MM.1S (cell line): Measurements from ENCODE around the gene CYB5D1.

Experiments
- DNase-seq: peaks from one replicate; pipeline ENCODE4 v3.0.0-alpha.2; 2015
- H2AFZ ChIP-seq: fragments of 300-600 bp; sonication (generic); 2 replicates; pipeline ENCODE4 v1.6.0; 2016; ENCODE audit warnings: antibody characterized with exemption, low read length
- H3F3A ChIP-seq: fragments of 300-600 bp; sonication (generic); 2 replicates; pipeline ENCODE4 v1.6.1; 2016; ENCODE audit warnings: mild to moderate bottlenecking, antibody characterized with exemption, low read length, moderate library complexity, mixed read lengths; ENCODE audit not compliant: insufficient read depth
- H3K27ac ChIP-seq: fragments of 300-600 bp; sonication (generic); 2 replicates; pipeline ENCODE4 v1.5.1; 2016; ENCODE audit warnings: mild to moderate bottlenecking, low read length
- H3K27me3 ChIP-seq: fragments of 300-600 bp; sonication (generic); replicated peaks from 2 replicates; pipeline ENCODE4 v1.6.0; 2016; ENCODE audit warnings: low read length; ENCODE audit not compliant: insufficient read depth
- H3K36me3 ChIP-seq: fragments of 300-600 bp; sonication (generic); replicated peaks from 2 replicates; pipeline ENCODE4 v1.6.1; 2016; ENCODE audit warnings: mild to moderate bottlenecking, low read length, mixed read lengths; ENCODE audit not compliant: insufficient read depth
- H3K4me1 ChIP-seq: fragments of 300-600 bp; sonication (generic); 2 replicates; pipeline ENCODE4 v1.6.1; 2016; ENCODE audit warnings: low read length, mixed read lengths
- H3K4me2 ChIP-seq: fragments of 300-600 bp; sonication (generic); 2 replicates; pipeline ENCODE4 v1.6.0; 2016; ENCODE audit warnings: low read depth, low read length
- H3K4me3 ChIP-seq: fragments of 300-600 bp; sonication (generic); 2 replicates; pipeline ENCODE4 v1.5.1; 2016; ENCODE audit warnings: low read length, mixed read lengths
- H3K79me2 ChIP-seq: fragments of 300-600 bp; sonication (generic); 2 replicates; pipeline ENCODE4 v1.6.1; 2016; ENCODE audit warnings: mixed run types, low read length, mixed read lengths
- H3K9ac ChIP-seq: fragments of 300-600 bp; sonication (generic); 2 replicates; pipeline ENCODE4 v1.6.1; 2016; ENCODE audit warnings: low read length, mixed read lengths
- H3K9me2 ChIP-seq: fragments of 300-600 bp; sonication (generic); replicated peaks from 2 replicates; pipeline ENCODE4 v1.6.1; 2016; ENCODE audit warnings: mild to moderate bottlenecking, low read length, mixed read lengths; ENCODE audit not compliant: insufficient read depth
- H3K9me3 ChIP-seq: fragments of 300-600 bp; sonication (generic); replicated peaks from 2 replicates; pipeline ENCODE4 v1.6.1; 2016; ENCODE audit warnings: mild to moderate bottlenecking, low read length, mixed read lengths; ENCODE audit not compliant: insufficient read depth
- H4K20me1 ChIP-seq: fragments of 300-600 bp; sonication (generic); 2 replicates; pipeline ENCODE4 v1.6.1; 2016; ENCODE audit warnings: mild to moderate bottlenecking, low read length, moderate library complexity, mixed read lengths; ENCODE audit not compliant: insufficient read depth
- CTCF ChIP-seq: fragments of 300-600 bp; sonication (generic); IDR thresholded peaks from 2 replicates; pipeline ENCODE4 v1.5.1; 2016; ENCODE audit warnings: antibody characterized with exemption, low read length, mixed read lengths
- EZH2 ChIP-seq: fragments of 300-600 bp; sonication (generic); optimal IDR thresholded peaks from 2 replicates; pipeline ENCODE3; 2017; ENCODE audit warnings: low read depth, mild to moderate bottlenecking, antibody characterized with exemption, low read length, mixed read lengths
- EZH2phosphoT487 ChIP-seq: fragments of 300-600 bp; sonication (generic); IDR thresholded peaks from 2 replicates; pipeline ENCODE4 v1.6.1; 2018; ENCODE audit warnings: antibody characterized with exemption, low read length

Gene CYB5D1

DNA sequence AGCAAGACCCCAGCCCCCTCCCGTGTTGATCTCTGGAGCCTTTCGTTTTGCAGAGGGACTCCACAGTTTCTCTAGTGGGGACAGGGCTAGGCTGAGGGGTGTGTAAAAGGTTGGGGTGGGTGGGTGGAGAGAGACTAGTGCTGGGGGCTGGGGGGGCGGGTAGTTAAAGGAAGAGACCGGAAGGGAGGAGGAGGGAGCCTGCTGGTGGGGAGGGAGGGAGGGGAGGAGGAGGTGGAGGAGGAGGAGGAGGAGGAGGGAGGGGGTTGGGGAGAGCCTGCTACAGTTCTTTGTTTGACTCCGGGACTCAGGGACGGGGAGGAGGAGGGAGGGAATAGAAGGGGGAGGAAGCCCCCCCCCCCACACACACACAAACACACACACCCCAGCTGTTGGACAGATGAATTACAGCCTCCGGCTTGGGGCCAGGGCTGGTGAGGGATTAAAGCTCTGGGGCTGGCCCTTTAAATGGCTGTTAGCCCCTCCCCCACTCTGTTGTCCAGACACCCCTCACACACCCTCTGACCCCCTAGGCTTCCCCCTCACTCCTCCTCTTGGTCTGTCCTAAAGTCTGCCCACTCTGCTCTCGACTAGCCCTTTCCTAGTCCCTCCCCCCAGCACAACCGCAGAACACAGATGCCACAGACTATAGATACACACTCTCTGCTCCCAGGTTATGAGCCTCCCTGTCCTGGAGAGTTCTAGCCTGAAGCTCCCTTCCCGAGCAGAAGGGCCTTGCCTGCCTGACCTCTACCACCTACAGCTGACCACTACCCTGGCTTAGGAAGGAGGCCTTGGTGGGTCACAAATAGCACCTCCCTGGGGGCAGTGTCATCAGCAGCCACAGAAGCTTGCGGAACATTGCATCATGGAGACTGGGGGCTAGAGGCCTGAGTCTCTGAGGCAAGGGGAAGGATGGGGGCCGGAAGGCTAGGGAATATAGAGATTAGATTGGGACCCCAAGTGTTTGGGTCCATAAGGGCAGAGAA lies 19.4 kb upstream of the CYB5D1 start:
- peaks cover 53% of the 10 kb centered on the region for H3F3A ChIP-seq
- H3K9me2 ChIP-seq = no peaks in the 10 kb centered on the region
- peaks cover 35% of the 10 kb centered on the region for H3K4me1 ChIP-seq
- no peak overlapping the region for H3K9ac ChIP-seq
- no peak for TF ChIP-seq EZH2
- TF ChIP-seq EZH2phosphoT487 = no peak
- no peak for TF ChIP-seq CTCF
- H3K36me3 ChIP-seq = no peaks in the 10 kb centered on the region
- DNase-seq = no peak
- no peak overlapping the region for H3K4me3 ChIP-seq
- H3K27ac ChIP-seq = no peak overlapping the region
- no peaks in the 10 kb centered on the region for H3K79me2 ChIP-seq
- H3K9me3 ChIP-seq = no peaks in the 10 kb centered on the region
- H3K4me2 ChIP-seq = peak overlapping the region; percentile 15; the same call in 1 of the 2 replicates
- H4K20me1 ChIP-seq = no peaks in the 10 kb centered on the region
- no peak overlapping the region for H2AFZ ChIP-seq
- peaks cover under 1% of the 10 kb centered on the region for H3K27me3 ChIP-seq

DNA sequence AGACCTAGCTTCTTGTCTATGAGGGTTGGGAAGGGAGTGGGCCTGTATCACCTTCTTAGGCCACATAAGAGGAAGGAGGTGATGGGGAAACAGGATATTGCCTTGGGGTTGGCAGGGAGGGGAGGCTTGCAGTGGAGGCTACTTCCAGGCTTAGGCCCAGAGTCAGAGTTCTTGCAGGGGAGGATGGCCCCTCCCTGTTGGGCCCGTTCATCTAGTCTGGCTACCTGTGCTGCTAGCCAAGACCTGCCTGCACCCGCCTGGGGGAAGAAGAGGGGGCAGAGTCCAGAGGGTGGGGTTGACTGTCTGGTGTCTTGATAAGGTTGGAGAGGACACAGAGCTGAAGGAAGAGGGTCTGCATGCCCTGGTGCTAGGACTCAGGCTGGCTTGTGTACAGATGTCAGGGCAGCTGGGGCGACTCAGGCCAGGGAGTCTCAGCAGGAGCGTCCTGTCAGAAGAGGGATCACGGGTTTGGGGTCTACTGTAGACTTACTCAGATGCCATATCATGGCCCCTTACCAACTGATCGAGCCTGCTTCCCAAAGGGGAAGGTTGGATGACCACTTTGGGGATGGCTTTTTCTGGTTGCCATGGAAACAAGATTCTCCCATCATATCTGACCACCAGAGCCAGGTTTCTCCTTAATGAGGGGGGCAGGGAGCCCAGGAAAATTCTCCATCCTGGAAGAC lies 18.5 kb upstream of the CYB5D1 start:
- H3K36me3 ChIP-seq = no peaks in the 10 kb centered on the region
- H3K9ac ChIP-seq = no peak overlapping the region
- no peak for DNase-seq
- H3K4me2 ChIP-seq = no peak overlapping the region
- peaks cover 58% of the 10 kb centered on the region for H3F3A ChIP-seq
- TF ChIP-seq EZH2 (no peak), CTCF (no peak), EZH2phosphoT487 (no peak)
- no peaks in the 10 kb centered on the region for H3K9me2 ChIP-seq
- H3K9me3 ChIP-seq = no peaks in the 10 kb centered on the region
- H3K27ac ChIP-seq = no peak overlapping the region
- no peak overlapping the region for H2AFZ ChIP-seq
- H3K4me1 ChIP-seq = peaks cover 32% of the 10 kb centered on the region
- no peaks in the 10 kb centered on the region for H4K20me1 ChIP-seq
- no peaks in the 10 kb centered on the region for H3K27me3 ChIP-seq
- 0 out of 2 replicates have a peak, but pooled peaks cover 3% of the 10 kb centered on the region for H3K79me2 ChIP-seq
- H3K4me3 ChIP-seq = no peak overlapping the region

DNA sequence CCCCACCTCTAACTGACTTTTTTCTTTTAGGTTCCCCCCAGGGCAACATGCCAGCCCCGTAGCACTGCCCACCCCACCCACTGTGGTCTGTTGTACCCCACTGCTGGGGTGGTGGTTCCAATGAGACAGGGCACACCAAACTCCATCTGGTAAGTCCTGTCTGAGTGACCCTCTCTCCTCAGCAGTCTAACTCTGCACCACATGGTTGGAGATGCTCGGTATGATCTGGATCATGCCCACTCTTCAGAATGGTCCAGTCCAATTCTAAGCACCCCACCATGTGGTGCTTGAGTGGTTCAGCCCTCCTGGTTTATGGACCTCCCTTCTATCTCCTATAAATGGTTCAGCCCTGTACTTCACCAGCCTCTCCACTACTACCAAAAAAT lies 17.9 kb upstream of the CYB5D1 start:
- H3K9ac ChIP-seq = no peak overlapping the region
- H3F3A ChIP-seq = peaks cover 57% of the 10 kb centered on the region
- no peaks in the 10 kb centered on the region for H3K9me3 ChIP-seq
- no peak overlapping the region for H3K4me3 ChIP-seq
- no peaks in the 10 kb centered on the region for H3K27me3 ChIP-seq
- H2AFZ ChIP-seq = no peak overlapping the region
- no peaks in the 10 kb centered on the region for H4K20me1 ChIP-seq
- H3K4me1 ChIP-seq = peaks cover 32% of the 10 kb centered on the region
- H3K36me3 ChIP-seq = no peaks in the 10 kb centered on the region
- no peaks in the 10 kb centered on the region for H3K9me2 ChIP-seq
- no peak overlapping the region for H3K27ac ChIP-seq
- H3K4me2 ChIP-seq = no peak overlapping the region
- no peak for DNase-seq
- 0 out of 2 replicates have a peak, but pooled peaks cover 3% of the 10 kb centered on the region for H3K79me2 ChIP-seq
- TF ChIP-seq CTCF (no peak), EZH2phosphoT487 (no peak), EZH2 (no peak)
